ENCODE data around the gene YPEL2. TPM values are rescaled to one million over a fixed set of nuclear protein-coding genes. Genes with fewer than 3 reads are reported as not detected.
A peak's percentile ranks its signal among the peaks of the same experiment; 100 is the strongest.

The YPEL2 gene
- total and polyA plus RNA-seq, 2 of the 13 experiments (the other 11 are each of a cell fraction or from before 2014, with no cell fraction given) = 8.5 to 21.1 TPM

DNA sequence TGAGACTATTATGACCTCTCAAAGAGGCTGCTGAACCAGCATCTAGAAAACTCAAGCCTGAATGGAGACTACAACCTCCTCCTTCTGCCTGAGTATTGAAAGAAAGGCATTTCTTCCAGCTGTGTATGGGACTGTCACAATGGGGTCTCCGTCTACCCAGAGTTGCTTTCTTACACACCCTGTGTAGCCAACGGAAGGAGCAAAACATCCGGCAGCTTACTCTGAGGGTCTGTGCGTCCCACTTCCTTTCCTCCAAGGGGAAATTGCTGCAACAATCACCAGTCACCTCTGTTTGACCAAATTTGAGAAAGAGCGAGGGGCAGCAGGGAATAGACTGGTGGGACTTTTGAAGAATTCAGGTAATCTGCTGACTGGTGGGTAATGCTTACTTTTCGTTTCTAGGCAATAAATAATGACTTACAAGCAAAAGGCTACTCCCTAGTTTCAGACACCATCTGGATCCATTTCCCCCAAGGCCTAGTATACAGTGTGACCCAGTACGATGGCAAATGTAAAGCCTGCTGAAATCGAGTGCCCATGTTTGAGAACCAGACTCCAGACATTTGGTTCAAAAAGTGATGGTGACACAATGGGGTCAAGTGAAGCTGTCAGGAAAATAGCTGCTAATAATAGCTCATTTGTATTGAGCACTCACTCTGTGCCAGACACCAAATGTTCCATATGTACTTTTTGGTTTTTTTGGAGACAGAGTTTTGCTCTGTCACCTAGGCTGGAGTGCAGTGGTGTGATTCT is 81.7 kb downstream of the YPEL2 start:
- TF ChIP-seq MAFF (IDR thresholded peaks at IDR 0.05; ENCODE audit: low read depth, low read length) (peak; percentile 45), MAFK (conservative IDR thresholded peaks at IDR 0.05 in 1 of 2, IDR thresholded peaks at IDR 0.05 in 1 of 2; ENCODE audit: low read length in 2 of 2) (peak; percentile 47 to 63; a peak in 3 of 4 replicates)
- TF ChIP-seq, protein P1, sequence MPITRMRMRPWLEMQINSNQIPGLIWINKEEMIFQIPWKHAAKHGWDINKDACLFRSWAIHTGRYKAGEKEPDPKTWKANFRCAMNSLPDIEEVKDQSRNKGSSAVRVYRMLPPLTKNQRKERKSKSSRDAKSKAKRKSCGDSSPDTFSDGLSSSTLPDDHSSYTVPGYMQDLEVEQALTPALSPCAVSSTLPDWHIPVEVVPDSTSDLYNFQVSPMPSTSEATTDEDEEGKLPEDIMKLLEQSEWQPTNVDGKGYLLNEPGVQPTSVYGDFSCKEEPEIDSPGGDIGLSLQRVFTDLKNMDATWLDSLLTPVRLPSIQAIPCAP (CRISPR knock-in tag; IDR thresholded peaks at IDR 0.05; ENCODE audit: low read depth) = no peak
- POLR2A ChIA-PET = no interaction called here

DNA sequence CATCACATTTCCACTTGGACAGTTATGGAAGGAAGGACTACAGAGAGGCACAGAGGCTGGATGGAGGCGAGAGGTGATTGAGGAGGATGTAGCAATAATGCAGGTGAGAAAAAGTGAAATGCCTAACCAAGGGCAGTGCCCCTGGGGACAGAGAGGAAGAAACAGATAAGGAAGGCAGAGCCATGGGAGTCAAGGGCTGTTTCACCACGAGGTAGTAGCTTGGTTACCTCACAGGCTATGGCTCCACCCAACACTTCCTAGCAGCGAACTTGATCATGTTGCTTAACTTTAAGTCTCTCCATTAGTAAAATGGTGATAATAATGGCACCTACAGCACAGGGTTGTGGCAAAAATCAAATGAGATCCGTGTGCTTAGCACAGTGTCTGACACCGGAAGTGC is 83.9 kb downstream of the YPEL2 start:
- Histone ChIP-seq H3K4me1 (ENCODE audit: insufficient read depth, low read length) (peaks cover 33% of the 10 kb centered on the region), H3K9ac (ENCODE audit: insufficient read depth, low read depth, low read length) (no peak overlapping the region), H3K79me2 (ENCODE audit: insufficient read depth, low read length) (no peaks in the 10 kb centered on the region), H3K27me3 (ENCODE audit: control insufficient read depth in 1 of 2, insufficient read depth in 2 of 2, low read length in 2 of 2) (peaks cover 0 to 3% of the 10 kb centered on the region in 2 experiments; a peak in 2 of 5 replicates), H4K20me1 (ENCODE audit: insufficient read depth, low read length) (no peaks in the 10 kb centered on the region), H3K27ac (ENCODE audit: extremely low read length, insufficient read depth, low read length) (no peak overlapping the region), H3K36me3 (replicated peaks in 1 of 2; ENCODE audit: control insufficient read depth in 1 of 2, insufficient read depth in 2 of 2, low read length in 2 of 2) (no peaks in the 10 kb centered on the region), H3K4me3 (replicated peaks in 1 of 3; ENCODE audit: insufficient read depth in 1 of 3, low read depth in 2 of 3, low read length in 3 of 3) (no peak overlapping the region), H2AFZ (ENCODE audit: low read length) (peak overlapping the region; percentile 20), H3K9me3 (ENCODE audit: low read length) (peaks cover under 1% of the 10 kb centered on the region), H3K4me2 (ENCODE audit: low read depth, low read length) (no peak overlapping the region)
- BruUV-seq (replicated peaks) = no TSS peak
- in situ Hi-C loops (cut with HindIII; ENCODE audit: extremely low pct_ligation_motif_present, low pct_unique_long_range_greater_than_20kb) (no loop called here), intact Hi-C loops (cut with micrococcal nuclease; ENCODE audit: unreplicated experiment) (no loop called here)
- peak; percentile 44 for FAIRE-seq
- ChIA-PET POLR2A (interaction anchor here (0.9 to 1.2 kb wide), 2 partner anchors 15 to 86 kb away, joined by 3 read pairs; no protein-coding TSS in a partner anchor), CTCF (ENCODE audit: low intra/inter-chr PET ratio, low total read pairs) (no interaction called here)
- ATAC-seq = peak; percentile 46
- 33% methylated on average over 5 of the region's 5 CpGs for whole genome bisulfite sequencing (ENCODE audit: low lambda C conversion rate)
- DNase-seq (ENCODE audit: low spot score) = no peak
- TF ChIP-seq PLRG1 (conservative IDR thresholded peaks at IDR 0.05) = no peak
- TF ChIP-seq ZZZ3 (CRISPR knock-in tag; IDR thresholded peaks at IDR 0.05; ENCODE audit: borderline replicate concordance) = no peak
- no peak for TF ChIP-seq ZNF720 (CRISPR knock-in tag; IDR thresholded peaks at IDR 0.05)
- TF ChIP-seq, protein P2, sequence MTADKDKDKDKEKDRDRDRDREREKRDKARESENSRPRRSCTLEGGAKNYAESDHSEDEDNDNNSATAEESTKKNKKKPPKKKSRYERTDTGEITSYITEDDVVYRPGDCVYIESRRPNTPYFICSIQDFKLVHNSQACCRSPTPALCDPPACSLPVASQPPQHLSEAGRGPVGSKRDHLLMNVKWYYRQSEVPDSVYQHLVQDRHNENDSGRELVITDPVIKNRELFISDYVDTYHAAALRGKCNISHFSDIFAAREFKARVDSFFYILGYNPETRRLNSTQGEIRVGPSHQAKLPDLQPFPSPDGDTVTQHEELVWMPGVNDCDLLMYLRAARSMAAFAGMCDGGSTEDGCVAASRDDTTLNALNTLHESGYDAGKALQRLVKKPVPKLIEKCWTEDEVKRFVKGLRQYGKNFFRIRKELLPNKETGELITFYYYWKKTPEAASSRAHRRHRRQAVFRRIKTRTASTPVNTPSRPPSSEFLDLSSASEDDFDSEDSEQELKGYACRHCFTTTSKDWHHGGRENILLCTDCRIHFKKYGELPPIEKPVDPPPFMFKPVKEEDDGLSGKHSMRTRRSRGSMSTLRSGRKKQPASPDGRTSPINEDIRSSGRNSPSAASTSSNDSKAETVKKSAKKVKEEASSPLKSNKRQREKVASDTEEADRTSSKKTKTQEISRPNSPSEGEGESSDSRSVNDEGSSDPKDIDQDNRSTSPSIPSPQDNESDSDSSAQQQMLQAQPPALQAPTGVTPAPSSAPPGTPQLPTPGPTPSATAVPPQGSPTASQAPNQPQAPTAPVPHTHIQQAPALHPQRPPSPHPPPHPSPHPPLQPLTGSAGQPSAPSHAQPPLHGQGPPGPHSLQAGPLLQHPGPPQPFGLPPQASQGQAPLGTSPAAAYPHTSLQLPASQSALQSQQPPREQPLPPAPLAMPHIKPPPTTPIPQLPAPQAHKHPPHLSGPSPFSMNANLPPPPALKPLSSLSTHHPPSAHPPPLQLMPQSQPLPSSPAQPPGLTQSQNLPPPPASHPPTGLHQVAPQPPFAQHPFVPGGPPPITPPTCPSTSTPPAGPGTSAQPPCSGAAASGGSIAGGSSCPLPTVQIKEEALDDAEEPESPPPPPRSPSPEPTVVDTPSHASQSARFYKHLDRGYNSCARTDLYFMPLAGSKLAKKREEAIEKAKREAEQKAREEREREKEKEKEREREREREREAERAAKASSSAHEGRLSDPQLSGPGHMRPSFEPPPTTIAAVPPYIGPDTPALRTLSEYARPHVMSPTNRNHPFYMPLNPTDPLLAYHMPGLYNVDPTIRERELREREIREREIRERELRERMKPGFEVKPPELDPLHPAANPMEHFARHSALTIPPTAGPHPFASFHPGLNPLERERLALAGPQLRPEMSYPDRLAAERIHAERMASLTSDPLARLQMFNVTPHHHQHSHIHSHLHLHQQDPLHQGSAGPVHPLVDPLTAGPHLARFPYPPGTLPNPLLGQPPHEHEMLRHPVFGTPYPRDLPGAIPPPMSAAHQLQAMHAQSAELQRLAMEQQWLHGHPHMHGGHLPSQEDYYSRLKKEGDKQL (CRISPR knock-in tag; IDR thresholded peaks at IDR 0.05; ENCODE audit: low read depth) = no peak
- no peak for TF ChIP-seq ZKSCAN1 (IDR thresholded peaks at IDR 0.05; ENCODE audit: low read length)
- no peak for TF ChIP-seq MTA3 (CRISPR knock-in tag; IDR thresholded peaks at IDR 0.05)
- TF ChIP-seq, protein P3, sequence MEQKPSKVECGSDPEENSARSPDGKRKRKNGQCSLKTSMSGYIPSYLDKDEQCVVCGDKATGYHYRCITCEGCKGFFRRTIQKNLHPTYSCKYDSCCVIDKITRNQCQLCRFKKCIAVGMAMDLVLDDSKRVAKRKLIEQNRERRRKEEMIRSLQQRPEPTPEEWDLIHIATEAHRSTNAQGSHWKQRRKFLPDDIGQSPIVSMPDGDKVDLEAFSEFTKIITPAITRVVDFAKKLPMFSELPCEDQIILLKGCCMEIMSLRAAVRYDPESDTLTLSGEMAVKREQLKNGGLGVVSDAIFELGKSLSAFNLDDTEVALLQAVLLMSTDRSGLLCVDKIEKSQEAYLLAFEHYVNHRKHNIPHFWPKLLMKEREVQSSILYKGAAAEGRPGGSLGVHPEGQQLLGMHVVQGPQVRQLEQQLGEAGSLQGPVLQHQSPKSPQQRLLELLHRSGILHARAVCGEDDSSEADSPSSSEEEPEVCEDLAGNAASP (CRISPR knock-in tag; IDR thresholded peaks at IDR 0.05; ENCODE audit: borderline replicate concordance) = no peak

More for the DNA sequence above, 81.7 kb downstream of the YPEL2 start:
- CTCF ChIA-PET (ENCODE audit: low intra/inter-chr PET ratio, low total read pairs) = no interaction called here
- ATAC-seq (no peak), DNase-seq (ENCODE audit: low spot score) (no peak), FAIRE-seq (no peak)
- Histone ChIP-seq H3K9me3 (ENCODE audit: low read length) (peaks cover 10% of the 10 kb centered on the region), H3K4me3 (replicated peaks in 1 of 3; ENCODE audit: insufficient read depth in 1 of 3, low read depth in 2 of 3, low read length in 3 of 3) (no peak overlapping the region), H3K4me1 (ENCODE audit: insufficient read depth, low read length) (peaks cover 21% of the 10 kb centered on the region), H2AFZ (ENCODE audit: low read length) (no peak overlapping the region), H4K20me1 (ENCODE audit: insufficient read depth, low read length) (no peaks in the 10 kb centered on the region), H3K4me2 (ENCODE audit: low read depth, low read length) (no peak overlapping the region), H3K79me2 (ENCODE audit: insufficient read depth, low read length) (no peaks in the 10 kb centered on the region), H3K36me3 (replicated peaks in 1 of 2; ENCODE audit: control insufficient read depth in 1 of 2, insufficient read depth in 2 of 2, low read length in 2 of 2) (no peaks in the 10 kb centered on the region), H3K27me3 (ENCODE audit: control insufficient read depth in 1 of 2, insufficient read depth in 2 of 2, low read length in 2 of 2) (no peaks in the 10 kb centered on the region; a peak in 1 of 5 replicates), H3K9ac (ENCODE audit: insufficient read depth, low read depth, low read length) (no peak overlapping the region), H3K27ac (ENCODE audit: extremely low read length, insufficient read depth, low read length) (no peak overlapping the region)
- in situ Hi-C loops (cut with HindIII; ENCODE audit: extremely low pct_ligation_motif_present, low pct_unique_long_range_greater_than_20kb) = no loop called here
- 63% methylated on average over 8 of the region's 8 CpGs for WGBS (ENCODE audit: low lambda C conversion rate)
- no TSS peak for BruUV-seq (replicated peaks)
- intact Hi-C loops (cut with micrococcal nuclease; ENCODE audit: unreplicated experiment) = no loop called here
